DLD1 (cell line): ENCODE measurements around the gene PTH2.

ENCODE experiments used
- in situ Hi-C: cut with HindIII; loops from 2 replicates; pipeline ENCODE4 v1.10.0; 2017; ENCODE audit warnings: low sequenced_read_pairs

The PTH2 gene

GRCh38 chr19:49415102-49415809, 8.0 kb downstream of the PTH2 start:
- in situ Hi-C loops, result no loop called here

GRCh38 chr19:49414256-49414655, 9.0 kb downstream of the PTH2 start:
- in situ Hi-C loops, result no loop called here

- in situ Hi-C loops, result no loop called here
These were observed 9.9 kb downstream of the PTH2 start for GRCh38 chr19:49413348-49413747.

DNA sequence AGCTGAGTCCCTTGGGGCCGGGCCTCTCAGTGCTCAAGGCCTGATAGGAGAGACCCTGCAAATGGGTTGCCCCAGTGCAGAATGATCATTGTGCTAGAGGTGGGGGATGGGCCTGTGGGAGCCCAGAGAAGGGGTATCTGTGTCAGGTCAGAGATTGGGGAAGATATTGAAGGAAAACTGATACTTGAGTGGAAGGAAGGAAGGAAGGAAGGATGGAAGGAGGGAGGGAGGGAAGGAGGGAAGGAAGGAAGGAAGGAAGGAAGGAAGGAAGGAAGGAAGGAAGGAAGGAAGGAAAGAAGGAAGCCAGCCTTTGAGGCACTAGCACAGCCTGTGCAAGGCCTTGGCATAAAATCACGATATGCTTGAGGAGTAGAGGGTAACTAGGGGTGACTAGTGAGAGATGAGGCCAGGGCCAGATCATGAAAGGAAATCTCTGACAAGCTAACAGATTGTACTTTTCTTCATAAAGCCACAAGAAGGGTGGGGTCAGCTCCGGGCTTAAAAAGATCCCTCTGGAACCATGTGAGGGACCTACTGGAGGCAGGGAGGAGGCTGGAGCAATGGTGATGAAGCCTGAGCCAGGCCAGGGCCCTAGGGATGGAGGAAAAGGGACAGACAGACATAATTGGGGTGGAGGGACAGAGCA, 11.4 kb downstream of the PTH2 start:
- in situ Hi-C loops, result no loop called here

GRCh38 chr19:49409441-49410029, 13.7 kb downstream of the PTH2 start:
- in situ Hi-C loops, result no loop called here

- in situ Hi-C loops, result no loop called here
These were observed 14.3 kb downstream of the PTH2 start for GRCh38 chr19:49408816-49409440.

DNA sequence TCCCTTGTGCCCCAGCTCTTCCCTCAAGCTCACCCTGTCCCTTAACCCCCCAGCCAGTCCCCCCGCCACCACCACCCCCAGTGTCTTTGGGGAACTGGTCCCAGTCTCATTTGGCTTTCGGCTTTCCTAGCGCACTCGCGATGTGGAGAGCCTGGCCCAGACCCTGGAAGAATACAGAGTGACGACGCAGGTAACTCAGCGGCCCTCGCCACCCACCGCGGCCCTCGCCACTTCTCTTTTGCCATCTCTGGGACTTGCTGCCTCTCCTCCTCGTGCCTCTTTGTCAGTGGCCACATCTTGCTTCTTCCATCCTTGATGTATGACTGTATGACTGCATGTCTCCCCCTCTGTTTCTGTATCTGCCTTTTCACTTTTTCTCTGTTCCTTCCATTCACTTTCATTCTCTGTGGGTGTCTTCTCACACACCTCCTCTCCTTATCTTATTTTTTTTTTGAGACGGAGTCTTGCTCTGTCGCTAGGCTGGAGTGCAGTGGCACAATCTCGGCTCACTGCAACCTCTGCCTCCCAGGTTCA, 15.7 kb downstream of the PTH2 start:
- in situ Hi-C loops, result no loop called here

DNA sequence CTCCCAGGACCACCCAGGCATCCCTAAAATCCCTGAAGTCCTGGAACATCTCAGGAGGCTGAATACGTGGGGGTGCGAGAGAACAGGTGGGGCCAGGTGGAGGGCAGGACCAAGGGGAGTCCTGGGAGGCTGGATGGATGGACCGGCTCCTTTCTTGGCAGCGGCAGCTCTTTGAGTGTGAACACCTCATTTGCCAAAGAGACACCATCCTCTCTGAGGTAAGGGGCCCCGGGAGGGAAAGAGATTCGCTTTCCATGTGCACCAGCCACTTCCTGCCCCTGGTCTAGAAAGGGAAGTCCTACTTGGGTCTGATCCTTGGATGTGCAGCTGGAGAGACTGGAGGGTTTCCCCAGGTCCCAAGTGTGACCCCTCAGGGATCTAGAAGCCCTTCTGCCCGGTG, 16.2 kb downstream of the PTH2 start:
- in situ Hi-C loops, result no loop called here

DNA sequence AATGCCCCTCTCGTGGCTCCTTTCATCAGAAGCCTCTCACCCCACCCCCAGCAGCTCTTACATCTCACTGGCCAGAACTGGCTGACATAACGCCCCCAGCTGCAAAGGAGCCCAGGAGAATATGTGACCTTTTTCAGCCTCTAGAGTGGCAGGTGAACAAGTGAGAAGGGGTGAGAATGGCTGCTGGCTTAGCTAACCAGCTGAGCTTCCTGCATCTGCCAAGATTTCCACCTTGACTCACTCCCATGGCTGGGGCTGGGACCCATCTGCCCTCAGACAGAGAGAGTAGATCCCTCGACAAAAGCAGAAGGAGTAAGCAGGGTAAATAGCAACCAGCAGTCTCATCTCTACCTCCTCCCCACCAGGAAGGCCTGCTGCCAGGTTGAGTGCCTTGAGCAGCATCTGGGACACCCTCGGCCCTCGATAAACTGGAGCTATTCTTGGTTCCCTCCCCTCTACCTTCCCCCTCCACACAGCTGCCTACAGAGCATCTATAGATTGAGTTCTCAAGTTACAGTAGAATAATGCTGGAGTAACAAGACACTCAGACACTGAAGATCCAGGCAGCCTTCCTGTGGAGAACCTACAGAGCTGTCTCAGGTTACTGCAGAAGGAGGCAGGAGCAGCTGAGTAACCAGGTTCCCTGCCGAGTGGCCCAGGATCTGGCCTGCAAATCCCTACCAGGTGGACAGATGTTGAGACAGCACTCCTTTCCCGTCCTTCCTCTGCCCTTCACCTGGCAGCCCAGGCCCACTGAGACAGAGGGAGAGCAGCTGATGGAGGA, 19.6 kb downstream of the PTH2 start:
- in situ Hi-C loops, result no loop called here

DNA sequence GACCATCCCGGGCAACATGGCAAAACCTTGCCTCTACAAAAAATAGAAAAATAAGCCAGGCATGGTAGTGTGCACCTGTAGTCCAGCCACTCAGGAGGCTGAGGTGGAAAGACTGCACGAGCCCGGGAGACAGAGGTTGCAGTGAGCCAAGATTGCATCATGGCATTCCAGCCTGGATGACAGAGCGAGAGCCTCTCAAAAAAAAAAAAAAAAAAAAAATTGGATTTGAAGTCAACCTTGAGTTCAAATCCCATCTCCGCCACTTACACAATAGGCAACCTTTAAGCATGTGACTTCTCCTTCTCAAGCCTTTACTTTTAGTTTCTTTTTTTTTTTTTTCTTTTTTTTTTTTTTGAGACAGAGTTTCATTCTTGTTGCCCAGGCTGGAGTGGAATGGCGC, 23.2 kb downstream of the PTH2 start:
- in situ Hi-C loops, result no loop called here

DNA sequence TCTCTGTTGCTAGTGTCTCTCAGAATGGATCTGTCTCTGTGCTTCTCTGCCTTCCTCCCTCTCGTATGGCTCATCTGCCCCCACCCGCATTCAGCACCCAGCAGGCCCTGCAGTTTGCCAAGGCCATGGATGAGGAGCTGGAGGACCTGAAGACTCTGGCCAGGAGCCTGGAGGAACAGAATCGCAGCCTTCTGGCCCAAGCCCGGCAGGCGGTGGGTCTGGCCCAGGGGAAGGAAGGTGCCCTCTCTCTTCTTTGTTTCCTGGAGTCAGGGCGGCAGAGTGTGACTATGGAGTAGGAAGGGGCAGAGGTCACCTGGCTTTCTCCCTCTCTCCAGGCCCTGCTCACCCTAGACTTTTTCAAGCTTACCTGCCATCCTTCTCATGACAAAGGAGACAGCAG, 24.3 kb downstream of the PTH2 start:
- in situ Hi-C loops, result no loop called here

DNA sequence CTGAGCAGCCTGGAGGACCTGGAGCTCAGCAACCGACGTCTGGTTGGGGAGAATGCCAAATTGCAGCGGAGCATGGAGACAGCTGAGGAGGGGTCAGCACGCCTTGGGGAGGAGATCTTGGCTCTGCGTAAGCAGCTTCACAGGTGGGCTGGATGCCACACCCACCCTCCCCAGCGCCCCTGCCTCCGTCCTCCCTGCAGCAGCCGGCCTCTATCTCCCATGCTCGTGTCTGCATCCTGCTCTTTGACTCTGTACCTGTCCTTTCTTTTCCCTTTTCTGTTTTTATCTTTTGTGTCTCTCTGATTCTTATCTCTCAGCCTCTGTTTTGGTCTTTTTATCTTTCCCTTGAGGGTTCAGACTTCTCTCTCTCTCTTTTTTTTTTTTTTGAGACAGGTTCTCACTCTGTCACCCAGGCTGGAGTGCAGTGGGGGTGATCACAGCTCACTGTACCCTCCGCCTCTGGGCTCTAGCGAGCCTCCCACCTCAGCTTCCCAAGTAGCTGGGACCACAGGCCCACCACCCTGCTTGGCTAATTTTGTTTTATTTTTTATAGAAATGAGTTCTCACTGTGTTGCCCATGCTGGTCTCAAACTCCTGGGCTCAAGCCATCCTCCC, 25.1 kb downstream of the PTH2 start:
- in situ Hi-C loops, result no loop called here

DNA sequence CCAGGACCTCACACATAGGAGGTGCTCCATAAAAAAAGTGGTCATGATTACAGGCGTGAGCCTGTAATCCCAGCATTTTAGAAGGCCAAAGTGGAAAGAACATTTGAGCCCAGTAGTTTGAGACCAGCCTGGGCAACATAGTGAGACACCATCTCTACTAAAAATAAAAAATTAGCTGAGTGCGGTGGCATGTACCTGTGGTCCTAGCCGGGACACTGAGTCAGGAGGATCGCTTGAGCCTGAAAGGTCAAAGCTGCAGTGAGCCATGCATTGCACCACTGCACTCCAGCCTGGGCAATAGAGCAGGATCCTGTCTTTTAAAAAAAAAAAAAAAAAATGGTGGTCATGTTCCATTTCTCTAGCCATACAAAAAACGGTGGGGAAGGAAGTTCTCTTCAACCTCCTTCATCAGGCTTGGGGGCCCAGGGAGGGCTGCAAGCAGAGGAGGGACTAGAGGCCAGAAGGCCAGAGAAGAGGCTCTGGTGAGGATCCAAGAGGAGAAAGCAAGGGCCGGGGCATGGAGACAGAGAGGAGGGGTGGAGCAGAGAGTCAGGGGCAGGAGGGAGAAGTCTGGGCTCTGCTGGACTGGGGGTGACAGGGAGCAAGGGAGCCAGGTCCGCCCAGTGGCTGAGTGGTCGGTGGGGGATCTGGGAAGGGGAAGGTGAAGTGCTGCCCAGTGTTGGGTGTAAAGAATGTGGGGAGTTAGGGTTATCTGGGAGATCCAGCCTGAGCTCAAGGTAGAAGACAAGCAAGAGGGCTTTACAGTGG, 26.3 kb downstream of the PTH2 start:
- in situ Hi-C loops, result no loop called here

- in situ Hi-C loops, result no loop called here
These were observed 27.4 kb downstream of the PTH2 start for GRCh38 chr19:49395581-49396407.

DNA sequence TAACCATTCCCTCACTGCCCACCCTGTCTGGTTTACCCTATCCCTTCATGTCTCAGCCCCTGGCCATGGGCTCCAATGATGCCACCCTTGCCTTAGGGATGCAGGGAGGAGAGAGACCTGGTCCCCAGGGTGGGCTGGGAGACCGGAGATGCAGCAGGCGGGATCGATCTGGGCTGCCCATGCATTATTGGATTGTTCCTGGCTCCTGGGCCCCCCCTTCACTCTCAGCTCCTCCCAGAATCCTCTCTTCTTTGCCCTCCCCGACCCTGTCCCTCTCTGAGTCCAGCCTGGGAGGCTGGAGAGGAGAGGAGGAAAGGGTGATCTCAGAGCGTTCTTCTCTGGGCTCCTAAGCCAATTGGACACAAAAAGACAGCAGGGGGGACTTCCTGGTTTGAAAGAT, 29.4 kb downstream of the PTH2 start:
- in situ Hi-C loops, result no loop called here

- in situ Hi-C loops, result no loop called here
These were observed 31.5 kb downstream of the PTH2 start for GRCh38 chr19:49391581-49392399.

DNA sequence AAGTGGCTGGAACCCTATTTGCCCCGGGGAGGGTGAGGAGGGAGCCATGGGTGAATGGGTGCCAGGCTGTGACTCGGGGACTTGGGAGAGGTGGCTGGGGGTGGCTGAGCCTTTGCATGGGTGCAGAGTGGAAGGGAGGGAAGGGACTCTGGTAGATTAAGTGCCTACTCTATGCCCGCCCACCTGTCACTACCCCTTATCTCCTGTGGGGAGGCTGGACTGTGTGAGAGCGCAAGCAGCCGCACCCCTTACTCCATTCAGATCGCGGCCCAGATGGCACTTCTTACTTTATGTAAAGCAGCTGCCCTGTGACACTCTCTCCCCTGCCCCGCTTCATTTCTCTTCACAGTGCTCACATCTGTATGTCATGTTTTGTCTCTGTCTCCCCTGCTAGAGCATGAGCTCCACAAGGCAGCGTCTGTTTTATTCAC, 32.3 kb downstream of the PTH2 start:
- in situ Hi-C loops, result no loop called here
